Esophagus muscularis mucosa (tissue), 4 donors: ENCODE measurements around the gene BRSK1. TPM values are rescaled to one million over a fixed set of nuclear protein-coding genes. Genes with fewer than 3 reads are reported as not detected.

Experiments used
- DNase-seq: peaks from one replicate; pipeline ENCODE4 v3.0.0-alpha.2; 2017; ENCODE audit errors: extremely low spot score
- H3K27ac ChIP-seq, 4 donors: fragments of 200-600 bp; sonication (generic); replicated peaks in 1 of 4; 1 replicate in 3 of 4; 2 replicates in 1 of 4; pipeline ENCODE4 v1.5.1; 2016 to 2019; ENCODE audit warnings: mild to moderate bottlenecking in 1 of 4
- H3K27me3 ChIP-seq, 4 donors: fragments of 200-600 bp; sonication (generic); one replicate each; pipeline versions ENCODE4 v1.5.1 to v1.6.0; 2016 to 2019
- H3K36me3 ChIP-seq, 4 donors: fragments of 200-600 bp; sonication (generic); one replicate each; pipeline ENCODE4 v1.5.1; 2016 to 2019
- H3K4me1 ChIP-seq, 4 donors: fragments of 200-600 bp; sonication (generic); one replicate each; pipeline ENCODE4 v1.5.1; 2016 to 2019
- H3K4me3 ChIP-seq, 4 donors: fragments of 200-600 bp; sonication (generic); 1 replicate in 2 of 4; 2 replicates in 2 of 4; pipeline ENCODE4 v1.5.1; 2016 to 2019; ENCODE audit warnings: mild to moderate bottlenecking in 4 of 4, moderate library complexity in 1 of 4
- H3K9me3 ChIP-seq, 4 donors: fragments of 200-600 bp; sonication (generic); 1 replicate in 3 of 4; 2 replicates in 1 of 4; pipeline ENCODE4 v1.5.1; 2016 to 2019
- EP300 ChIP-seq: sonication (generic); formaldehyde crosslinking; IDR thresholded peaks from one replicate; pipeline ENCODE4 v1.6.1; 2017; ENCODE audit warnings: antibody characterized with exemption
- POLR2A ChIP-seq: fragments of 450-650 bp; IDR thresholded peaks from one replicate; pipeline ENCODE4 v1.6.1; 2017; ENCODE audit warnings: antibody characterized with exemption, moderate library complexity, mild to moderate bottlenecking, low read depth
- POLR2AphosphoS5 ChIP-seq, 2 donors: sonication (generic); formaldehyde crosslinking; IDR thresholded peaks; one replicate each; pipeline ENCODE4 v1.6.1; 2017; ENCODE audit warnings: antibody characterized with exemption in 2 of 2
- WGBS: methylation state at CpG from one replicate; pipeline ENCODE4 v1.1.5; 2018; 5-methylcytosine and 5-hydroxymethylcytosine counted together
- intact Hi-C: fragments of 100-400 bp; cut with DNase I; formaldehyde crosslinking; loops from one replicate; pipeline ENCODE4 v1.15.1; 2023
- total RNA-seq, 4 donors: library from RNA; depleted of rRNA; stranded (reverse); fragments of >200 nt; gene quantifications; one replicate each; pipeline versions ENCODE4 v1.1.0 to v1.2.1, GENCODE V29; 2016
- TF ChIP-seq, protein P1 (sequence below), 3 experiments: fragments of 200-600 bp in 2 of 3; fragments of 450-650 bp in 1 of 3; sonication (generic) in 2 of 3; IDR thresholded peaks; one replicate each; pipeline ENCODE4 v1.5.1; 2017 to 2019; ENCODE audit warnings: antibody characterized with exemption in 3 of 3, mild to moderate bottlenecking in 2 of 3, moderate library complexity in 1 of 3

BRSK1 gene
- total RNA-seq, 4 donors from 2014 or later: 3.3 to 16.9 (median 6.7) TPM

DNA sequence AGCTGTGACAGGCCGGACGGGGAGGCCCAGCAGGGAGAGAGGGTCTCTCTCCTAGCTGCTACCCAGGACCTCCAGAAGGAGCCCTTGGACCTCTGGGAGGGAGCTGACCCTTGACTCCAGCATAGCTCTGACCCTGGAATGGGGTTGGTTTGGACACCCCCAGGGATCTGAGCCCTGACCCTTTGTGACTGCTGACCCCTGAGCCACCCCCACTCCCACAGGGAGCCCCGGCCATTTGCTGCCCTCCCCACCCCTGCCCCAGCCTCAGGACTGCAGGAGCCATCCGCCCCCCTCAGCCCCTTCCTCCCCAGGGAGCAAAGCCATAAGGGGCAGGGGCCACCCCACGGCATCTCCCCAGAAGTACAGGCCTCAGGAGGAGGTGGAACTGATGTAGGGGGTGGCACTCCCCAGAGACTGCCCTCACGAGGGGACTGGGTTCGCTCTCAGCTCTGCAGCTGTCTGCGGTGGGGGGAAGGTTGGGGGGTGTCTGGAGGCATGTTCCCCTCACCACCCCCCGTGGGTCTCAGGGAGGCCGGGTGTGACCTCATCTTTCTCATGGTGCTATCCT is 63.7 kb downstream of the BRSK1 start:
- H3K4me3 ChIP-seq: no peak overlapping the region
- WGBS: 74% methylated on average over 4 of the region's 10 CpGs
- intact Hi-C loops: no loop called here

DNA sequence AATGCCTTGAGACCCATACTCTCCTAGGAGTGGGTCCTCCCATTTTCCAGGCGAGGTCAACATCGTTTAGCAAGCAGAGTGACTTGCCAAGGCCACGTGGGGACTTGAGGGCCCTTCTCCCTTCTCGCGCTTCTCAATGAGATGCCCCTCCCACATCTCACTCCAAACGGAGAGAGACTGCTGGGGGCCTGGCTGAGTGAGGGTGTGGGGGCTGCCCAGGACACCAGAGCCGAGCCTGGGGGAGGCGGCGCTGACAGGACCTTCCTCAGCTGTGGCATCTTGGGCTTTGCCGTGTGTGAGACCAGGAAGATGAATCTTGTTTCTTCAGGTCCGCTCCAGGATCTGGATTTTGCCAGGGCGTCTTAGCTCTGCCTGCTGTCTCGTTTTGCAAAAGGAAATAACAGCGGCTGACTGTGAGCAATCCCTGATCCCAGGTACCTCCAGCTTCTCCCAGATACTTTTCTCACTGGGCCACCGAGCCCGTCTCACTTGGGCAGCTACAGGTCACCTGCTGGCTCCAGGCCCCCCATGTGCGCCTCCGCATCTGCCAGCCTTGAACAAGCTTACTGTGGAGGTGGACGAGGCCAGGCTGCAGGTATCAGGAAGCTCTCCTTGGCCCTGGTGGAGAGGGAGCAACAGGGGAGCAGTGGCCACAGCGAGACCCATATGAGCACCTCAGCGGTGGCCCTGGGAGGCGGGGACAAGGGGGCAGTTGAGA is 64.7 kb downstream of the BRSK1 start:
- peaks cover 4 to 46% (median 30%) of the 10 kb centered on the region in 4 donors for H3K27me3 ChIP-seq
- H3K36me3 ChIP-seq: peaks cover 0 to 37% (median 20%) of the 10 kb centered on the region in 4 donors
- H3K4me3 ChIP-seq: no peak overlapping the region
- WGBS: 65% methylated on average over 20 of the region's 22 CpGs
- intact Hi-C loops: no loop called here
- DNase-seq: no peak
- H3K9me3 ChIP-seq: no peaks in the 10 kb centered on the region
- H3K27ac ChIP-seq: no peak overlapping the region
- peaks cover 7 to 28% (median 17%) of the 10 kb centered on the region in 4 donors for H3K4me1 ChIP-seq
- TF ChIP-seq, protein P1, sequence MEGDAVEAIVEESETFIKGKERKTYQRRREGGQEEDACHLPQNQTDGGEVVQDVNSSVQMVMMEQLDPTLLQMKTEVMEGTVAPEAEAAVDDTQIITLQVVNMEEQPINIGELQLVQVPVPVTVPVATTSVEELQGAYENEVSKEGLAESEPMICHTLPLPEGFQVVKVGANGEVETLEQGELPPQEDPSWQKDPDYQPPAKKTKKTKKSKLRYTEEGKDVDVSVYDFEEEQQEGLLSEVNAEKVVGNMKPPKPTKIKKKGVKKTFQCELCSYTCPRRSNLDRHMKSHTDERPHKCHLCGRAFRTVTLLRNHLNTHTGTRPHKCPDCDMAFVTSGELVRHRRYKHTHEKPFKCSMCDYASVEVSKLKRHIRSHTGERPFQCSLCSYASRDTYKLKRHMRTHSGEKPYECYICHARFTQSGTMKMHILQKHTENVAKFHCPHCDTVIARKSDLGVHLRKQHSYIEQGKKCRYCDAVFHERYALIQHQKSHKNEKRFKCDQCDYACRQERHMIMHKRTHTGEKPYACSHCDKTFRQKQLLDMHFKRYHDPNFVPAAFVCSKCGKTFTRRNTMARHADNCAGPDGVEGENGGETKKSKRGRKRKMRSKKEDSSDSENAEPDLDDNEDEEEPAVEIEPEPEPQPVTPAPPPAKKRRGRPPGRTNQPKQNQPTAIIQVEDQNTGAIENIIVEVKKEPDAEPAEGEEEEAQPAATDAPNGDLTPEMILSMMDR (IDR thresholded peaks at IDR 0.05): no peak
- TF ChIP-seq POLR2AphosphoS5 (IDR thresholded peaks at IDR 0.05) (no peak), EP300 (no peak), POLR2A (no peak)

More for the DNA sequence above, 63.7 kb downstream of the BRSK1 start:
- Histone ChIP-seq H3K4me1 (peaks cover 3 to 20% (median 11%) of the 10 kb centered on the region in 4 donors), H3K36me3 (peaks cover 0 to 47% (median 29%) of the 10 kb centered on the region in 4 donors), H3K27ac (no peak overlapping the region), H3K27me3 (peaks cover 0 to 36% (median 21%) of the 10 kb centered on the region in 4 donors), H3K9me3 (no peaks in the 10 kb centered on the region)
- TF ChIP-seq POLR2AphosphoS5 (IDR thresholded peaks at IDR 0.05) (no peak), POLR2A (no peak)
- DNase-seq: no peak

DNA sequence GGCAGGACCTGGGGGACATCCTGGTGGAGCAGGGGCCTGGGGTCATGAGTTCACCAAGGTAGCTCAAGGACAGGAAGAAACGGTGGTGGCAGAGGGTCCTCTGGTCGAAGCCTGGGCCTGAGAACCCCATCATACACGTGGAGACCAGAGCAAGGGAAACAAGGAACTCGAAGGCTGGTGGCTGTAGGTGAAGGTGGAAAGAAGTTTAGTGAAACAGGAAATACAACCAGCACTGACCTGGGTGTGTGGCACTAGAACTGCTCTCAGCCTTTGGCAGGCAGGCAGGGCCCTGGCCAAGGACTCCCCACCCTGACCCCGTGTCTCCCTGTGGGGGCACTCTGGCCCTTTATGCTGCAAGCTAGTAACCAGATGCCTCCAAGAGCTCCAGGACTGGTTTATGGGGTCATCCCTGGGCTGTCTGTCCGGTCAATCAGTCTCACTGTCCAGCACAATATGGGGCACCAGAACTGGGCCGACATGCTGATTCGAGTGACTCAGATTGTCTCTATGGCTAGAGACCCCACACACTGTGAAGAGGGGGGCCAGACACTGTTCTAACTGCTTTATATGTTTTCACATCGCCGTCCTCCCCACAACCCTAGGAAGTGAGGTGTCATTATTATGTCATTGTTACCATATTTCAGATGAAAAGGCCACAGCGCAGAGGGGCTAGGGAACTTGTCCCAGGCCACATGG is 67.0 kb downstream of the BRSK1 start:
- intact Hi-C loops: no loop called here
- H3K4me3 ChIP-seq: no peak overlapping the region
- H3K9me3 ChIP-seq: no peaks in the 10 kb centered on the region
- no peak for TF ChIP-seq EP300
- no peak for TF ChIP-seq POLR2AphosphoS5 (IDR thresholded peaks at IDR 0.05)
- TF ChIP-seq, protein P1 (IDR thresholded peaks at IDR 0.05): no peak
- DNase-seq: no peak
- 91% methylated on average over 11 of the region's 11 CpGs for WGBS
- H3K36me3 ChIP-seq: peaks cover 0 to 23% (median 15%) of the 10 kb centered on the region in 4 donors
- peaks cover 11 to 68% (median 46%) of the 10 kb centered on the region in 4 donors for H3K27me3 ChIP-seq
- H3K27ac ChIP-seq: no peak overlapping the region
- H3K4me1 ChIP-seq: peaks cover 22 to 36% (median 25%) of the 10 kb centered on the region in 4 donors

DNA sequence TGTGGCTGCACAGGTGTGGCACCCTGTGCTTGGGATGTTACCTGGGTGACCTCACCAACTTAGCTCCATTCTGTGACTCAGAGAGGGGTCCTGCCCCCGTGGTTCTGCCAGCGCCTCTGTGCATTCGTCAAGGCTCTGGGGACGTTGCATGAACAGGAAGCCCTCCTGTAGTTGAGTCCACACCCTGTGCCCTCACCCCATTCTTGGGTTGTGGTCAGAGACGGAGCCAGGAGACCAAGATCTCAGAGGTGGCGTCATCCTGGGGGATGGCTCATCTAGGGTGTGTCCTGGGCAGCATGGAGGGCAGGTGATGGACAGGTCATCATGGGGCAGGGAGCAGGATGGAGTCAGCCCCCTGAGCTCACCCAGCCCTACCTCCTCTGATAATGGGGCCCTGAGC is 68.2 kb downstream of the BRSK1 start:
- no peak overlapping the region for H3K27ac ChIP-seq
- peaks cover 11 to 79% (median 46%) of the 10 kb centered on the region in 4 donors for H3K27me3 ChIP-seq
- no peaks in the 10 kb centered on the region for H3K9me3 ChIP-seq
- H3K36me3 ChIP-seq: peaks cover 0 to 10% (median 7%) of the 10 kb centered on the region in 4 donors
- no peak for TF ChIP-seq POLR2AphosphoS5 (IDR thresholded peaks at IDR 0.05)
- no peak for TF ChIP-seq POLR2A
- no peak for TF ChIP-seq EP300
- TF ChIP-seq, protein P1 (IDR thresholded peaks at IDR 0.05): no peak
- H3K4me1 ChIP-seq: peaks cover 18 to 28% (median 20%) of the 10 kb centered on the region in 4 donors
- no peak for DNase-seq
- intact Hi-C loops: no loop called here
- 76% methylated on average over 6 of the region's 6 CpGs for WGBS
- no peak overlapping the region for H3K4me3 ChIP-seq
